Activated gamma-delta T cell treated with Interleukin-2 at 50 U/mL for 16 hours (primary cell): Measurements from ENCODE around the gene GRIN3B.

Source experiments
- DNase-seq: peaks from one replicate; pipeline ENCODE4 v3.0.0-alpha.2; 2020

GRIN3B gene

GRCh38 chr19:1009041-1009980 lies 9.1 kb downstream of the GRIN3B start:
- DNase-seq = no peak

DNA sequence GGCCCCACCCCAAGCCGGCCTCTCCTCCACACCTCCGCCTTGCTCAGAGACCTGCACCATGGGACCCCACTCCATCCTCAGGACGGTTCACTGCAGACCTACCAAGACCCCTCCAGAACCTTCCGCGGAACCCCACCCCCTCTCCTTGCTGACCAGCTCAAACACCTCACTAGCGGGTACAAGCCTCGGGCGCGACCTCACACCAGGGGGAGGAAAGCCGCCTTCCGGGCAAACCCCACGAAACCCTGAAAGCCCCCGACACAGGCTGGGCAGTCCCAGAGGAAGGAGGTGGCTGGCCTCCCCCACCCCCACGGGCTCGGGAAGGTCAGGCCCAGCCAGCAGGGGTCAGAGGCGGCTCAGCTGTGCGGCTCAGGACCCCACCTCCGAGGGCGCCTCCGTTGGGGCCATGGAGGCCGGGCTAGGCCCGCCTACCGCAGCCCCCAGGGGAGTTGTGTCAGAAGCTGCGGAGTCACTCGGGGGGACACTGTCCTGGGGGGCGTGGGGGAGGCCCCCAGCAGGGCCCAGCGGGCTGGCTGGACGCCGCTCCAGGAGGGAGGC lies 9.8 kb downstream of the GRIN3B start:
- no peak for DNase-seq

- no peak for DNase-seq
Measured at GRCh38 chr19:1010586-1011510, 10.6 kb downstream of the GRIN3B start.

GRCh38 chr19:1011831-1012333 lies 11.7 kb downstream of the GRIN3B start:
- DNase-seq = no peak

DNA sequence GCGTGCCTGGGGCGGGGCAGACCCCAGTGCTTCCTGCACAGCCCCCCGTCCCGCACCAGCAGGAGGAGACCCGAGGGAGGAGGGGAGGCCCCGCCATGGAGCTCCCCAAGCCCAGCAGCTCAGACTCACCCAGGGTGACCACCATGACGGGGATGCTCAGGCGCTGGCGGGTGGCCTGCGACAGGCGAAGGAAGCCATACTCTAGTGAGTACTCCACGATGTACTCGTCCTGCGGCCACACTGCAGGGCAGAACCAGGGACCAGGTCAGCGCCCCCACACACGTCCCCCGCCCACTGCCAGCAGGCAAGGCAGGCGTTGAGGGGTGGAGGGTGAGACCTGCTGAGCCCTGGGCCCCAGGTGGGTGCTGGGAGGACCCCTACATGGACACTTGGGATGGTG lies 12.1 kb downstream of the GRIN3B start:
- no peak for DNase-seq

DNA sequence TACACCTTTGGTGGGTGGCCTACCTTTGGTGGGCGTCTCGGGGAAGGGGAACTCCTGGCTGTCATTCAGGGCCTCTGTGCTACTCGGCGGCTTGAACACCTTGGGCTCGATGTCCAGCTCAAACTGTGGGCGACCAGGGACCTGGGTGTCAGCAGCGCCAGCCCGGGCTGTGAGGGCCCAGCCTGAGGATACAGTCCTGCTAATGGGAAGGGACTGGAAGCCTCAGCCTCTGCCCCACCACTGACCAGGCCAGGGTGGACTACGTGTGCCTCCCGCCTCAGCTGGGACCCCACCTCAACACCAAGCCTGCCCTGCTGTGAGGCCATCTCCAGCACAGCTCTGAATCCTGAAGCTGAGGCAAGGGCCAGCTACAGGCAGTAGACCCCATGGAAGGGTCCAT lies 13.0 kb downstream of the GRIN3B start:
- DNase-seq = no peak

DNA sequence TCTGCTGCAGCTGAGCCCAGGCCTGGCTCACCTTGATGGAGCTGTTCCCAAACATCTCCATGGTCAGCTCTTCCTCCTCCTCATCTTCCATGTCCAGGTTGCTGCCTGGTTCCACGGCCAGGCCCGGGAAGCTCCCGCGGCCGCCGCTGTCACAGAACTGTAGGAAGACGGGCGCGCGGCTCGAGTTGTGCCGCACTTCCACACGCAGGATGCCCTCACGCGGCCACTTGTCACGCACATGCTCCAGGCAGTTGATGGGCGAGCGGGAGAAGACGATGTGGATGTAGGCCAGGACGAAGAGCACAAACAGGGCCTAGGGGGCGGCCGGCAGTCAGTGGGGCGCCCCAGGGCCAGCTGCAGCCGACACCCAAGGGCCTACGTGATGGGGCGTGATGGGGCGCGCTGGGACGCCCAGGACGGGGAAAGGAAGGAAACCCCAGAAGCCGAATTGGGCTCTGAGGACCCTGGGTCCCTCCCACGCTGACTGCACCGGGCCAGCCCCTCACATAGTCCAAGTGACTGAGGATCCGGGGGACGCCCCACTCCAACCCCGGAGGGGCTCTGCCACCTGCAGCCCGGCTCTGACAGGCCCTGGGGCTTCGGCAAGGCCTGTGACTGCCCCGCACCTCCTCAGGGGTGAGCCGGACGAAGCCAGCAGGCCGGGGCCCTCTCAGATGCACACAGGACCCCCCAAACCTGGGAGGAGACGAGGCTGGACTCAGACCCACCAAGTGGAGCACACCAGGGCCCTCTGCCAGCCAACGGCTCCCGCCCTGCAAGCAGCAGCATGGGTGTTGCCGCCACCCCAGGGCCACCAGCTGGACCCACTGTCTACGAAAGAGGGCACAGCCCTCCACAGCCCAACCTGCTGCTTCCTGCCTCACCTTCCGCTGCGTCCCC lies 14.2 kb downstream of the GRIN3B start:
- DNase-seq = no peak

DNA sequence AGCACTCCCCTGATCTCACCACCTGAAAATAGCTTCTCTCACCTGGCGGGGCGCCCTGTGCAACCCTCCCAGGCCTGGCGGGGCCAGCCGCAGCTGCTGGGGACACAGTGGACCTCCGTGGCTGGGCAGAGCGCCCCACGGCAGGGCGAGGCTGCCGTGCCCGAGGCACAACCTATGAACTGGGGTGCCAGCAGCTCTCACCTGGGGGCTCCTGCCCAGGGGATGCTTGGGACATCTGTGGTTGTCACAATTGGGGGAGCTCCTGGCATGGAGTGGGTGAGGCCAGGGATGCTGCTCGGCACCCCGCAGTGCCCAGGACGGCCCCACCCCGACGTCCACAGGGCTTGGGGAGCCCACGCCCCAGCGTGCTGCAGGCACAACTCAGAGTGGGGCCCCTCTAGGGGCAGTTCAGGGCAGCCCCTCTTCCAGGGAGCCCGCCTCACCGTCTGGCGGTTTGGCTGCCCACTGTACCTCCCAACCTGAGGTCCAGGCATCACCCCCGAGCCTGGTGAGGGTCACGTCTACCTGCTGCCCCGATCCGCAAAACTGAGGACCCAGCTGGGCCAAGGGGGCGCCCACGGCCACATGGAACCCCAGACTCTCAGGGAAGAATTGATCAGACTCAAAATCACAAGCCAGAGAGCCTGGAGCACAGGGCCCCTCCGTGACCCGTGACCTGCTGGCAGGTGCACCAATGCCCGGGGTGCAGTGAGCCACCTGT lies 15.0 kb downstream of the GRIN3B start:
- DNase-seq = no peak

DNA sequence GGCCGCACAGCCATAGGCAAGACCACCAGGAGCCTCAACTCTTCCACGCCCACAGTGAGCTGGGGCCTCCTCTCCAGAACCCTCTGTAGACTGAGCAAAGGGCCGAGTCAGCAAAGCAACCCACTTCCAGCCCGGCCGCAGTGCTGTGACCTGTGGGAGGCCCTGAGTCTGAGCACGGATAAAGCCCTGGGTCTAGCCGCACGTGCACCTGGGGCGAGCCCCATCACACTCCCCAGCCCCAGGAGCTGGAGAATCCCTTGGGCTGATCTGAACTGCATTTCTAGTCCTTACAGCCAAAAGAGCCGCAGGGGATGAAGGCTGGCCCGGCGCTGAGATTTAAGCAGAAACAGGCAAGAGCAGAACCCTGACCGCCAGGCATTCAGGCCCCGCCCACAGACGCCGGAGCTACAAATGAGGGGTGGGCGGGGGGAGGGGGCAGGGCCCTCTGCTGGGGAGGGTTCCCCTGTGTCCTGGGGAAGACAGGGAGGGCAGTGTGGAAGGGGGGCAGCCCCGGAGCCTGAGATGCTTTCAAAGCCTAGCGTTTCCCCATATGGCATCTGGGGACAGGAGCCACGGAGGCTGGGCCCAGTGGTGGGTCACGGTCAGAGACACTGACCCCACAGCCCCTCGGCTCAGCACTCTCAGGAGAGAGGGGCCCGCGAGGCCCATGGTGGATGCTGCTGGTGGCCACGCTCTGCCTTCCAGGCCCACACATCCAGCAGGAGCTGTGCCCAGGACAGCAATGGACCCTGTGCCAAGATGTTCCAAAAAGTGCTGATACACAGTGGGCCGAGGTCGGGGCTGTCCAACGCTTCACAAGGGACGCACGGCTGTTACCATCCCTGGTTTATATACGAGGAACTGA lies 15.8 kb downstream of the GRIN3B start:
- DNase-seq = no peak

GRCh38 chr19:1016647-1017114 lies 16.5 kb downstream of the GRIN3B start:
- no peak for DNase-seq

- no peak for DNase-seq
Measured at GRCh38 chr19:1017115-1017905, 17.1 kb downstream of the GRIN3B start.

DNA sequence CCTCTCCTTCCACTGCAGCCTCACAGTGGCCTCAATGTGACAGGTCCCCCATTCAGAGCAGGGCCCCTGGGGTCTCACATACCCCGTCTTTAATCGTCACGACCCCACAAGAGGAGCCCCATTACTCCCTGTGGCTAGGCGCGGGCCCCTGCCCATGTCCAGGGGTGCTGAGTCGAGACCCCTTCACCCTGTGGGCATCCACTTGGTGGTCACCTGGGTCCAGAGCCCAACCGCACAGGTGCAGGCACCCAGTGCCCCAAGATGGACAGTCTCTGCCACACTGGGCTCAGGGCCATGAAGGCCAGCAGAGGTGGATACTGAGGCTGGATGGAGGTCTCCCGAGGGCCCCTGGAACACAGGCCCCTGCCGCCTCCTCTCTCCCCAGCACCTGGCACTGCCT lies 17.7 kb downstream of the GRIN3B start:
- no peak for DNase-seq

- no peak for DNase-seq
Measured at GRCh38 chr19:1018393-1018792, 18.2 kb downstream of the GRIN3B start.

GRCh38 chr19:1018932-1019615 lies 18.9 kb downstream of the GRIN3B start:
- DNase-seq = no peak

DNA sequence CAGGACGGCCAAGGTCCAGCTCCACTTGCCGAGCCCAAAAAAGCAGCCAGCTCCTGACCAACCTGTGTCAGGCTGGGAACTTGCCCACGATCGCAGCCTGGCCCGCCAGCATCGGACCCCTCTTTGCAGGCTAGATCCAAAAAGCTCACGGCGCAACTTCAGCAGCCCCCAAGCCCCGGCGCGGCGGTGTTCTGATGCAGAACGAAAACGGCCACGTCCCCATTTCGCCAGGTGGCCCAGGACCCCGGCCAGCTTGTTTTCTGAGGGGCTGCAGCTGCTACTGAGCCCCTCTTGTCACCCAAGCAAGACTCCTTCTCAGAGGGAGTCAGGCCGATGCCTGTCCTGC lies 19.4 kb downstream of the GRIN3B start:
- no peak for DNase-seq

- peak; percentile 53 for DNase-seq
Measured at GRCh38 chr19:1019980-1020867, 20.0 kb downstream of the GRIN3B start.

DNA sequence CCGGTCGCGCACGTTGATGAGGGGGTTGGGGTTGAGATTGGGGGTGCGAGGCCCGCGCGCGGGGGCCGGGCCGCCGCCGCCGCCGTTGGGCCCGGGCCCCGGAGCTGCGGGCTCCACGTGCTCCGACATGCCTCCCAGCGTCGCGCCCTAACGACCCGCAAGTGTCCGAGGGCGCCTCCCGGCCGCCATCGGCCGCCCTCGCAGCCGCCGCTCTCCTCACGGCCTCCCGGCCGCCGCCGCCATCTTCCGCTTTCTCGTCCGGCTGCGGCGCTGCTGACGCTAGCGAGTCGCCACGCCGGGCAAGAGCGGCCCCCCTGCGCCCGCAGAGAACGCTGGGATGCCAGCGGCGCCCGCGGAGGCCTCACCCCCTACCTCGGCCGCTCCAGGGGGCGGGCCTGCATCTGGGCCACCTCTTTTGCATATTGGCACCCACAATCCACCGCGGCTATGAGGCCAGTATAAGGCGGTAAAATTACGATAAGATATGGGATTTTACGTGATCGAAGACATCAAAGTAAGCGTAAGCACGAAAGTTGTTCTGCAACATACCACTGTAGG lies 20.7 kb downstream of the GRIN3B start, which contains the start of gene TMEM259:
Gene TMEM259, minus strand, starts transcription at position 256 of the 558 bp plus-strand sequence. Its CDS starts 127 bp downstream, at position 129.
- peak; percentile 98 for DNase-seq
